IMR-90 (cell line): Measurements from ENCODE around the gene PPP6R3. TPM values are rescaled to one million over a fixed set of nuclear protein-coding genes. Genes with fewer than 3 reads are reported as not detected.

Source experiments
- ATAC-seq: fragments of 200-7000 bp; cut with Tn5 transposase; 2 replicates; pipeline ENCODE4 v1.9.1; 2020; ENCODE audit warnings: low read depth, mild to moderate bottlenecking, moderate library complexity
- BruUV-seq: library from RNA; stranded (reverse); fragments of 400-500 nt; replicated peaks from 2 replicates; lab custom pipeline; 2021; lab: Mats Ljungman, UMichigan
- CTCF ChIA-PET: fragments of 300-600 bp; formaldehyde crosslinking; extraction: SDS; loops from one replicate; lab custom pipeline; 2021; ENCODE audit warnings: antibody characterized with exemption; lab: Yijun Ruan, JAX
- POLR2A ChIA-PET: fragments of 300-600 bp; sonication (Branson Sonifier 250); formaldehyde crosslinking; loops from one replicate; lab custom pipeline; 2022; ENCODE audit warnings: antibody characterized with exemption; ENCODE audit not compliant: unreplicated experiment; lab: Charles Lee
- DNase-seq: peaks from one replicate; pipeline ENCODE4 v3.0.0; 2013
- H2AFZ ChIP-seq: replicated peaks from 2 replicates; pipeline ENCODE3; 2013; ENCODE audit warnings: low read length, mild to moderate bottlenecking; ENCODE audit not compliant: poor library complexity
- H2AK5ac ChIP-seq: 2 replicates; pipeline ENCODE4 v1.6.1; 2013; ENCODE audit warnings: low read depth, low read length, inconsistent platforms
- H2AK9ac ChIP-seq: replicated peaks from 2 replicates; pipeline ENCODE3; 2013; ENCODE audit warnings: mild to moderate bottlenecking, low read depth, low read length, moderate library complexity; ENCODE audit not compliant: poor library complexity
- H2BK120ac ChIP-seq: 2 replicates; pipeline ENCODE4 v1.6.1; 2013; ENCODE audit warnings: low read depth, low read length, inconsistent platforms
- H2BK15ac ChIP-seq: 3 replicates; pipeline ENCODE4 v1.6.1; 2013; ENCODE audit warnings: low read depth, low read length, inconsistent platforms
- H2BK20ac ChIP-seq: 2 replicates; pipeline ENCODE4 v1.6.1; 2013; ENCODE audit warnings: low read depth, mild to moderate bottlenecking, inconsistent platforms, low read length, moderate library complexity
- H2BK5ac ChIP-seq: 2 replicates; pipeline ENCODE4 v1.6.1; 2013; ENCODE audit warnings: mild to moderate bottlenecking, low read depth, low read length, inconsistent platforms; ENCODE audit not compliant: poor library complexity, severe bottlenecking
- H3K14ac ChIP-seq: replicated peaks from 2 replicates; pipeline ENCODE4 v1.6.1; 2013; ENCODE audit warnings: low read depth, low read length, inconsistent platforms
- H3K18ac ChIP-seq: 2 replicates; pipeline ENCODE4 v1.6.1; 2013; ENCODE audit warnings: low read depth, low read length, control low read depth
- H3K23ac ChIP-seq: 2 replicates; pipeline ENCODE4 v1.6.1; 2013; ENCODE audit warnings: low read depth, low read length, inconsistent platforms
- H3K27ac ChIP-seq: 2 replicates; pipeline ENCODE4 v1.5.1; 2013; ENCODE audit warnings: mild to moderate bottlenecking, control low read depth, low read length; ENCODE audit not compliant: insufficient read depth
- H3K27me3 ChIP-seq: 2 replicates; pipeline ENCODE4 v1.6.1; 2013; ENCODE audit warnings: low read length; ENCODE audit not compliant: control insufficient read depth, insufficient read depth
- H3K36me3 ChIP-seq: 2 replicates; pipeline ENCODE4 v1.6.1; 2013; ENCODE audit warnings: low read length, mixed read lengths; ENCODE audit not compliant: control insufficient read depth, insufficient read depth
- H3K4ac ChIP-seq: 2 replicates; pipeline ENCODE4 v1.6.1; 2013; ENCODE audit warnings: low read depth, low read length, inconsistent platforms
- H3K4me1 ChIP-seq: 2 replicates; pipeline ENCODE4 v1.6.1; 2013; ENCODE audit warnings: low read length, mixed read lengths; ENCODE audit not compliant: control insufficient read depth, insufficient read depth
- H3K4me2 ChIP-seq: 2 replicates; pipeline ENCODE4 v1.6.1; 2013; ENCODE audit warnings: low read depth, mild to moderate bottlenecking, control low read depth, low read length, moderate library complexity
- H3K4me3 ChIP-seq: 2 replicates; pipeline ENCODE4 v1.5.1; 2013; ENCODE audit warnings: low read depth, mild to moderate bottlenecking, control low read depth, low read length, moderate library complexity; ENCODE audit not compliant: insufficient read depth
- H3K56ac ChIP-seq: 2 replicates; pipeline ENCODE4 v1.6.1; 2013; ENCODE audit warnings: low read length, inconsistent platforms; ENCODE audit not compliant: insufficient read depth; ENCODE audit errors: extremely low read depth
- H3K79me1 ChIP-seq, 2 experiments: 2 replicates each; pipeline ENCODE4 v1.6.1; 2013; ENCODE audit warnings: low read length in 2 of 2, inconsistent platforms in 1 of 2, low read depth in 1 of 2
- H3K9ac ChIP-seq: 2 replicates; pipeline ENCODE4 v1.6.1; 2013; ENCODE audit warnings: low read depth, low read length, control low read depth
- H3K9me1 ChIP-seq: 2 replicates; pipeline ENCODE4 v1.6.1; 2013; ENCODE audit warnings: low read length, inconsistent platforms; ENCODE audit not compliant: insufficient read depth
- H3K9me3 ChIP-seq: 2 replicates; pipeline ENCODE4 v1.6.1; 2013; ENCODE audit warnings: low read length; ENCODE audit not compliant: control insufficient read depth, insufficient read depth
- H4K20me1 ChIP-seq: 2 replicates; pipeline ENCODE4 v1.6.1; 2013; ENCODE audit warnings: low read length, inconsistent platforms; ENCODE audit not compliant: insufficient read depth
- H4K5ac ChIP-seq: 2 replicates; pipeline ENCODE4 v1.6.1; 2013; ENCODE audit warnings: mild to moderate bottlenecking, low read depth, low read length, control low read depth
- H4K8ac ChIP-seq, 2 experiments: 2 replicates each; pipeline ENCODE4 v1.6.1; 2013; ENCODE audit warnings: low read depth in 2 of 2, low read length in 2 of 2, control low read depth in 1 of 2, inconsistent platforms in 1 of 2
- H4K91ac ChIP-seq: 2 replicates; pipeline ENCODE4 v1.6.1; 2013; ENCODE audit warnings: low read depth, low read length, inconsistent platforms; ENCODE audit not compliant: insufficient read depth
- BHLHE40 ChIP-seq: fragments of 150-350 bp; IDR thresholded peaks from 2 replicates; pipeline ENCODE4 v1.6.1; 2016; ENCODE audit warnings: mild to moderate bottlenecking, low read depth, low read length
- FOS ChIP-seq: fragments of 150-350 bp; IDR thresholded peaks from 2 replicates; pipeline ENCODE4 v1.6.1; 2016; ENCODE audit warnings: low read depth, low read length
- RCOR1 ChIP-seq: IDR thresholded peaks from 2 replicates; pipeline ENCODE4 v1.6.1; 2012; ENCODE audit warnings: mild to moderate bottlenecking, low read length, improper control_type of control experiment; ENCODE audit not compliant: insufficient replicate concordance
- SMC3 ChIP-seq: fragments of 150-350 bp; IDR thresholded peaks from 2 replicates; pipeline ENCODE4 v1.6.1; 2016; ENCODE audit warnings: low read depth, mild to moderate bottlenecking, antibody characterized with exemption, low read length, moderate library complexity
- WGBS, 2 experiments: methylation state at CpG; one replicate each; pipeline versions ENCODE4 v1.1.5 to v1.1.7; 2013; ENCODE audit warnings: missing lambda C conversion rate in 2 of 2; ENCODE audit not compliant: insufficient read length in 1 of 2; ENCODE audit errors: extremely low coverage in 2 of 2; 5-methylcytosine and 5-hydroxymethylcytosine counted together
- dilution Hi-C: fragments of 300-500 bp; cut with HindIII; formaldehyde crosslinking; loops from one replicate; pipeline ENCODE4 v1.14.3; 2018; ENCODE audit warnings: low sequenced_read_pairs; ENCODE audit not compliant: unreplicated experiment
- in situ Hi-C: fragments of 300-500 bp; cut with MboI; formaldehyde crosslinking; loops from 3 replicates; pipeline ENCODE4 v1.14.3; 2019; ENCODE audit warnings: low sequenced_read_pairs, inconsistent platforms, mixed read lengths
- intact Hi-C: fragments of 100-400 bp; cut with micrococcal nuclease; formaldehyde crosslinking; loops from 2 replicates; pipeline ENCODE4 v1.10.0; 2022
- polyA plus RNA-seq, 3 experiments: library from polyadenylated mRNA; depleted of rRNA; stranded (reverse); fragments of >200 nt; gene quantifications; 2 replicates each; pipeline ENCODE4 v1.2.3, GENCODE V29; 2012; ENCODE audit warnings: low replicate concordance in 1 of 3
- total RNA-seq: library from RNA; depleted of rRNA; stranded (reverse); fragments of >200 nt; gene quantifications from 2 replicates; pipeline ENCODE4 v1.2.3, GENCODE V29; 2012

The PPP6R3 gene
- total and polyA plus RNA-seq, 2 of the 4 experiments (the other 2 are of a cell fraction) = 29.0 to 123 TPM

GRCh38 chr11:68593441-68593840, 132.9 kb downstream of the PPP6R3 start:
- Histone ChIP-seq H4K5ac (no peak overlapping the region), H2BK15ac (no peak overlapping the region), H2BK20ac (no peak overlapping the region), H4K20me1 (peaks cover 6% of the 10 kb centered on the region; the same call in 1 of the 2 replicates), H2AK5ac (no peak overlapping the region), H2BK120ac (no peak overlapping the region), H2AFZ (no peak overlapping the region), H4K91ac (no peak overlapping the region), H3K14ac (no peak overlapping the region), H3K27ac (no peak overlapping the region), H3K23ac (no peak overlapping the region), H3K79me1 (peaks cover 4 to 52% of the 10 kb centered on the region in 2 experiments; a peak in 3 of 4 replicates), H2BK5ac (no peak overlapping the region), H3K4ac (no peak overlapping the region), H3K9me3 (no peaks in the 10 kb centered on the region), H4K8ac (no peak overlapping the region), H3K27me3 (no peaks in the 10 kb centered on the region), H3K4me2 (no peak overlapping the region), H3K56ac (no peak overlapping the region), H3K4me3 (no peak overlapping the region), H3K4me1 (peaks cover 2% of the 10 kb centered on the region; the same call in 1 of the 2 replicates), H3K18ac (no peak overlapping the region), H2AK9ac (no peak overlapping the region), H3K36me3 (peaks cover 51% of the 10 kb centered on the region), H3K9me1 (peaks cover 7% of the 10 kb centered on the region), H3K9ac (no peak overlapping the region)
- in situ Hi-C loops = no loop called here
- DNase-seq (no peak), ATAC-seq (no peak)
- no peak for TF ChIP-seq SMC3
- TF ChIP-seq BHLHE40 = no peak
- TF ChIP-seq RCOR1 = no peak
- no peak for TF ChIP-seq FOS
- dilution Hi-C loops = no loop called here
- POLR2A ChIA-PET = no interaction called here
- intact Hi-C loops = no loop called here
- CTCF ChIA-PET = no interaction called here
- BruUV-seq = no TSS peak
- no CpG with 5 or more reads among the region's 2 CpGs for WGBS, 2 experiments
